ENCODE results near the gene WFIKKN1.

DNA sequence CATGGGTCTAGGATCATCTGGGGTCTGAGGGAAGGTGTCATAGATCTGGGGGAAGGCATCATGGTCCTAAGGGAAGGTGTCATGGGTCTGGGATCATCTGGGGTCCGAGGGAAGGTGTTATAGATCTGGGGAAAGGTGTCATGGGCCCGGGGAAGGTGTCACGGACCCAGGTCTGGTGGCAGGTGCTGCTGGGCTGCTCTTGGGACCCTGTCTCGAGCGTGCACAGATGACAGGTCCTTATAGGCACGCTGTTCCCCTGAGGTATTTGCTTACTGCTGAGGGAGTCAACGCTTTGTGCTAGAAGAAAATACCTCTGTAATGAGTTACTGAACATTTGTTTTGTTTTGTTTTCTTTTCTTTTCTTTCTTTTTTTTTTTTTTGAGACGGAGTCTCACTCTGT lies 39.6 kb upstream of the WFIKKN1 start:
- no peak for TF ChIP-seq NCOA1 (CRISPR knock-in tag; IDR thresholded peaks at IDR 0.05)
- TF ChIP-seq, protein P1, sequence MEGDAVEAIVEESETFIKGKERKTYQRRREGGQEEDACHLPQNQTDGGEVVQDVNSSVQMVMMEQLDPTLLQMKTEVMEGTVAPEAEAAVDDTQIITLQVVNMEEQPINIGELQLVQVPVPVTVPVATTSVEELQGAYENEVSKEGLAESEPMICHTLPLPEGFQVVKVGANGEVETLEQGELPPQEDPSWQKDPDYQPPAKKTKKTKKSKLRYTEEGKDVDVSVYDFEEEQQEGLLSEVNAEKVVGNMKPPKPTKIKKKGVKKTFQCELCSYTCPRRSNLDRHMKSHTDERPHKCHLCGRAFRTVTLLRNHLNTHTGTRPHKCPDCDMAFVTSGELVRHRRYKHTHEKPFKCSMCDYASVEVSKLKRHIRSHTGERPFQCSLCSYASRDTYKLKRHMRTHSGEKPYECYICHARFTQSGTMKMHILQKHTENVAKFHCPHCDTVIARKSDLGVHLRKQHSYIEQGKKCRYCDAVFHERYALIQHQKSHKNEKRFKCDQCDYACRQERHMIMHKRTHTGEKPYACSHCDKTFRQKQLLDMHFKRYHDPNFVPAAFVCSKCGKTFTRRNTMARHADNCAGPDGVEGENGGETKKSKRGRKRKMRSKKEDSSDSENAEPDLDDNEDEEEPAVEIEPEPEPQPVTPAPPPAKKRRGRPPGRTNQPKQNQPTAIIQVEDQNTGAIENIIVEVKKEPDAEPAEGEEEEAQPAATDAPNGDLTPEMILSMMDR (CRISPR knock-in tag; IDR thresholded peaks at IDR 0.05), result no peak
- TF ChIP-seq, protein P2, sequence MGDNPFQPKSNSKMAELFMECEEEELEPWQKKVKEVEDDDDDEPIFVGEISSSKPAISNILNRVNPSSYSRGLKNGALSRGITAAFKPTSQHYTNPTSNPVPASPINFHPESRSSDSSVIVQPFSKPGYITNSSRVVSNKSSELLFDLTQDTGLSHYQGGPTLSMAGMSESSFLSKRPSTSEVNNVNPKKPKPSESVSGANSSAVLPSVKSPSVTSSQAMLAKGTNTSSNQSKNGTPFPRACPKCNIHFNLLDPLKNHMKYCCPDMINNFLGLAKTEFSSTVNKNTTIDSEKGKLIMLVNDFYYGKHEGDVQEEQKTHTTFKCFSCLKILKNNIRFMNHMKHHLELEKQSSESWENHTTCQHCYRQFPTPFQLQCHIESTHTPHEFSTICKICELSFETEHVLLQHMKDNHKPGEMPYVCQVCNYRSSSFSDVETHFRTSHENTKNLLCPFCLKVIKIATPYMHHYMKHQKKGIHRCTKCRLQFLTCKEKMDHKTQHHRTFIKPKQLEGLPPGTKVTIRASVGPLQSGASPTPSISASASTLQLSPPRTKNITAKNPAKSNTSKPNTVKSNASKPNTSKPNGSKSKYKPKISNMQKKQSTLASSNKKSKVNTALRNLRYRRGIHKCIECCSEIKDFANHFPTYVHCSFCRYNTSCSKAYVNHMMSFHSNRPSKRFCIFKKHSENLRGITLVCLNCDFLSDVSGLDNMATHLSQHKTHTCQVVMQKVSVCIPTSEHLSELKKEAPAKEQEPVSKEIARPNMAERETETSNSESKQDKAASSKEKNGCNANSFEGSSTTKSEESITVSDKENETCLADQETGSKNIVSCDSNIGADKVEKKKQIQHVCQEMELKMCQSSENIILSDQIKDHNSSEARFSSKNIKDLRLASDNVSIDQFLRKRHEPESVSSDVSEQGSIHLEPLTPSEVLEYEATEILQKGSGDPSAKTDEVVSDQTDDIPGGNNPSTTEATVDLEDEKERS (CRISPR knock-in tag; IDR thresholded peaks at IDR 0.05), result no peak
- TF ChIP-seq PHF20 (CRISPR knock-in tag; IDR thresholded peaks at IDR 0.05), result no peak
